Sciatic nerve (tissue), 2 donors: ENCODE data around the gene ITGB1BP2. TPM values are rescaled to one million over a fixed set of nuclear protein-coding genes. Genes with fewer than 3 reads are reported as not detected.
A peak's percentile ranks its signal among the peaks of the same experiment; 100 is the strongest.
"Not testable (repeated sequence)": the region's sequence is repeated elsewhere in the genome, so short reads cannot be mapped to it uniquely, and the experiment has no call there.

ENCODE experiments used
- ATAC-seq: fragments of 200-7000 bp; cut with Tn5 transposase; one replicate; pipeline ENCODE4 v1.9.1; 2020; ENCODE audit warnings: mild to moderate bottlenecking, moderate library complexity
- DNase-seq: peaks from one replicate; pipeline ENCODE4 v3.0.0-alpha.2; 2020; ENCODE audit warnings: low spot score
- intact Hi-C: fragments of 100-400 bp; cut with DNase I; formaldehyde crosslinking; loops from one replicate; pipeline ENCODE4 v1.14.2; 2022
- total RNA-seq: library from RNA; stranded (reverse); fragmentation: NEBNext Ultra II Directional; extraction: Animal tissue kit (Norgen Biotek cat#: 25700); gene quantifications from one replicate; pipeline ENCODE4 v1.2.1, GENCODE V29; 2021
- donor health status: DM: no; HTN: no; CAD: no.
- donor health status: DM: no; HTN: no; CAD: no.

The ITGB1BP2 gene
- total RNA-seq, 1 donor from 2014 or later, result 1.8 TPM

GRCh38 chrX:71298119-71298518, 3.4 kb upstream of the ITGB1BP2 start:
- ATAC-seq (peak; percentile 63), DNase-seq (no peak)
- intact Hi-C loops, result no loop called here

DNA sequence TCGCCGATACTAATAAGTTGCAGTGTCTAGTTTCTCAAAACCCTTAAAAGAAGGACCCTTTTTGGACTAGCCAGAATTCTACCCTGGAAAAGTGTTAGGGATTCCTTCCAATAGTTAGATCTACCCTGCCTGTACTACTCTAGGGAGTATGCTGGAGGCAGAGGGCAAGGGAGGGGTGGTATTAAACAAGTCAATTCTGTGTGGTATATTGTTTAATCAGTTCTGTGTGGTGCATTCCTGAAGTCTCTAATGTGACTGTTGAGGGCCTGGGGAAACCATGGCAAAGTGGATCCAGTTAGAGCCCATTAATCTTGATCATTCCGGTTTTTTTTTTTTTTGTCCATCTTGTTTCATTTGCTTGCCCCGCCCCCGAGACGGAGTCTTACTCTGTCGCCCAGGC, 1.5 kb upstream of the ITGB1BP2 start:
- intact Hi-C loops, DNase-seq, ATAC-seq: not testable (repeated sequence)

- ATAC-seq, DNase-seq, intact Hi-C loops: not testable (repeated sequence)
Observed at GRCh38 chrX:71300495-71300894, 1.1 kb upstream of the ITGB1BP2 start.

- no peak for ATAC-seq
- intact Hi-C loops, result no loop called here
Observed at GRCh38 chrX:71302461-71303213, 1.1 kb downstream of the ITGB1BP2 start.

DNA sequence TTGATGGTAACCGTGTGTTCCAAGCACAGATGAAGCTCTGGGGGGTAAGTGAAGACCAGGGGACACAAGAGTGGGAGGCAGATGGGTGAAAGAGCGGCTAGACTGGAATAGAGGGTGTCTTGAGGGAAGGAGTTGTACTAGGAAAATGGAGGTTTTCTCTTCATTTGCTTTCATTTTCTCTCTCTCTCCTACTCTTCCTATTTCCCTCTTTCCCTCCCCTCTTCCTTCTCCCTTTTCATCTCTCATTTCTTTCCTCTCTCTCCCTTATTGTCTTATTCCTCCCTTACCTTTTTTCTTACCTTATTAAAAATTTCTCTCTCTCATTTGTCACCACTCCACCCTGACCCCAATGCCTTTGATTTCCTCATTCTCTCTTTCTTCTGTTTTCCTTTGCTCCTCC, 3.0 kb downstream of the ITGB1BP2 start:
- DNase-seq (no peak), ATAC-seq (no peak)
- intact Hi-C loops, result no loop called here

More at GRCh38 chrX:71302461-71303213, 1.1 kb downstream of the ITGB1BP2 start:
- no peak for DNase-seq

DNA sequence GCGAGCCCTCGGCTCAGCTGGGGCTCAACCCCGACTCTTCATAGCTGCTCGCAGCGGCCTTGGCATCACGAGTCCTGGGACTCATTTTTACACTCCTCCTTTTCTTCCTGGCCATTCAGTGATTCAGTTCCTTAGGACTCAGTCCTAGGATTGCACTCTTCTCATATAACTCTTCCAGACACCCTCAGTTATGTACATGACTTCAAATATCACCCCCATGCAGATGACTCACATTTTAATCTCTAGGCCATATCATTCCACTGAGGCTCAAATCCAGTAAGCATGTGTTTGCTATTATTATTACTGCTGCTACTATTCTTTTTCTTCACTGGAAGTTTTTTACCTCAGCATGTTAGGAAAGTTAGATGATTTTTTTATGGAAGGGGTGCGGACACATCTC, 14.4 kb downstream of the ITGB1BP2 start:
- DNase-seq (no peak), ATAC-seq (no peak)
- intact Hi-C loops, result no loop called here

GRCh38 chrX:71316959-71317358, 15.4 kb downstream of the ITGB1BP2 start:
- intact Hi-C loops, DNase-seq, ATAC-seq: not testable (repeated sequence)

DNA sequence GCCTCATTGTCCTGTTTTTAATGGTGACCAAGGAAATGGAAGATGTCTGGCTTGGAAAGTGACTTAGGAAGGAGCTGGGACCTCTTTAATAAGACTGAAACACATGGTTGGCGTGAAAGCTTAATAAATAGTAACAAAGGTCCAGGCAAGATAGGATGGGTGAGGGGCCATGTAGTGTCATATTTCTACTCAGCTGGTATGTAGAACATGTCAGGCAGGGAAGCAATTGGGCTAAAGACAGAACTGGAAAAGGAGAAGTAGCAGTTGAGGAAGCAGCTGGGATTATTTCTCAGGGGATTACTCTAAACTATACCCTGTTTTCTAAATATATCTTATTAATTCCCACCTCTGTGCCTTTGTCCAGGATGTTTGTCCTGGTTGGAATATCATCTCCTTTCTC, 18.6 kb downstream of the ITGB1BP2 start:
- intact Hi-C loops, result no loop called here
- ATAC-seq (no peak), DNase-seq (no peak)

- ATAC-seq (no peak), DNase-seq (no peak)
Observed at GRCh38 chrX:71321731-71322130, 20.2 kb downstream of the ITGB1BP2 start.

DNA sequence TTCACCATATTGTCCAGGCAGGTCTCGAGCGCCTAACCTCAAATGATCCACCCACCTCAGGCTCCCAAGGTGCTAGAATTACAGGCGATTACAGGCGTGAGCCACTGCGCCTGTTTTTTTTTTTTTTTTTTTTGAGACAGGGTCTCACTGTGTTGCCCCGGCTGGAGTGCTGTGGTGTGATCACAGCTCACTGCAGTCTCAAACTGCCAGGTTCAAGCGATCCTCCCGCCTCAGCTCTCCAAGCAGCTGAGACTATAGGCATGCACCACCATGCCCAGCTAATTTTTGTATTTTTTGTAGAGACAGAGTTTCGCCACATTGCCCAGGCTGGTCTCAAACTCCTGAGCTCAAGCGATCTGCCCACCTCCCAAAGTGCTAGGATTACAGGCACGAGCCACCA, 22.9 kb downstream of the ITGB1BP2 start:
- ATAC-seq, intact Hi-C loops, DNase-seq: not testable (repeated sequence)

More at GRCh38 chrX:71321731-71322130, 20.2 kb downstream of the ITGB1BP2 start:
- intact Hi-C loops, result no loop called here

DNA sequence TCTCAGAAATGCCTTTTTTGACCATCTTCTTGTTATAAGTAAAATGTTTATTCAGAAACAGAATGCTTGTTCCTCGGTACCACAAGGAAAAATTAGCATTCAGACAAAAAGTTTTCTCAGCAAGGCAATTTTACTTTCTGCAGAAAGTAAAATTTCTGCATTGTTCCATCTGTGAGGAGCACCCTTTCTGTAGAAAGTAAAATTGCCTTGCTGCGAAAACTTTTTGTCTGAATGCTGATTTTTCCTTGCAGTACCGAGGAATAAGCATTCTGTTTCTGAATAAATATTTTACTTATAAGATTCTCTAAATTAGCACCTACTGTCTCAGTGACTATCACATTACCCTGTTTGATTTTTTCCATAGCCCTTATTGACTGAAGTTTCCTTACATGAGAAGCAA, 24.8 kb downstream of the ITGB1BP2 start:
- DNase-seq (no peak), ATAC-seq (no peak)
- intact Hi-C loops, result no loop called here

DNA sequence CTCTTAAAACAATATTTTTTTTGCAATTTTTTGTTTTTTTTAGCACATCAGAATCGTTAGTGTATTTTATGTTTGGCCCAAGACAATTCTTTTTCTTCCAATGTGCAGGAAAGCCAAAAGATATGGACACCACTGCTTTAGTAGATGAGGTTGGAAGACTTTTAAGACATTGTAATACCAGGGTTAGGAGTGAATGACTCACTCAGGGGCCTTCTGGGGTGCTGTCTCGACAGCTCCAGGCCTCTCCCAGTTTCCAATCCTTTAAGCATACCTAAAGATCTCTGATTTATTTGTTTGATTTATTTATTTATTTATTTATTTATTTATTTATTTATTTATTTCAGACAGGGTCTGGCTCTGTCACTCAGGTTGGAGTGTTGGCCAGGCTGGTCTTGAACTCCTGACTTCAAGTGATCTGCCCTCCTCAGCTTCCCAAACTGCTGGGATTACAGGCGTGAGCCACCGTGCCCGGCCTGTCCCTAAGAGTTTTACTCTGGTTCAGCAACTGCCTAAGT, 47.7 kb downstream of the ITGB1BP2 start:
- not testable (repeated sequence) for ATAC-seq, DNase-seq

DNA sequence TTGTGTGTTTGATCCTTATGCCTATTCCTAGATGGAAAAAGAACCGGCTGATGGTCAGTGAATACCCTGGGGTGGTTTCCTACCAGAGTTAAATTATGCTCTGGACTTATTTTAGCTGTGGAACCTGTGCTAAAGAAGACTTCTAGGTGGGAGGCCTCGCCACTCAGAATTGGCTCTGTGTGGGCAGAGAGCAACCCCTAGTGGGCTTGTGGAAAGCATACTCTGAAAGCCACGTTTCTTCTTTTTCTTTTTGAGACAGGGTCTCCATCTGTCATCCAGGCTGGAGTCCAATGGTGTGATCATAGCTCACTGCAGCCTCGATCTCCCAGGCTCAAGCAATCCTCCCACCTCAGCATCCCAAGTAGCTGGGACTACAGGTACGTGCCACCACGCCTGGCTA, 48.3 kb downstream of the ITGB1BP2 start:
- intact Hi-C loops, ATAC-seq, DNase-seq: not testable (repeated sequence)

More for the DNA sequence above, 47.7 kb downstream of the ITGB1BP2 start:
- intact Hi-C loops, result not testable (repeated sequence)

DNA sequence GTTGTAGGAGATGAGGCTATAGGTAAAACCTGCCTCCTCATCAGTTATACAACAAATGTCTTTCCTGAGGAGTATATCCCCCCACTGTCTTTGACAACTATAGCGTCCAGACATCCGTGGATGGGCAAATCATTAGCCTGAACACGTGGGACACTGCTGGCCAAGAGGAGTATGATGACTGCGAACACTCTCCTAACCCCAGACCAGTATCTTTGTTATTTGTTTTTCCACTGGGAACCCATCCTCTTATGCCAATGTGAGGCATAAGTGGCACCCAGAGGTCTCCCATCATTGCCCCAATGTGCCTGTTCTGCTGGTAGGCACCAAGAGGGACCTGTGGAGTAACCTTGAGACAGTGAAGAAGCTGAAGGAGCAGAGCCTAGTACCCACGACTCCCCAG, 50.9 kb downstream of the ITGB1BP2 start:
- intact Hi-C loops, DNase-seq, ATAC-seq: not testable (repeated sequence)

Other genes with a start within 250 kb of the ITGB1BP2 start
- 65.6 TPM for gene SNX12, start 233.4 kb upstream of the ITGB1BP2 start, total RNA-seq
- 61.6 TPM for gene FOXO4, start 205.9 kb upstream of the ITGB1BP2 start, total RNA-seq
- gene CXorf65, start 195.0 kb upstream of the ITGB1BP2 start, total RNA-seq, result not detected
- gene IL2RG, start 190.2 kb upstream of the ITGB1BP2 start, total RNA-seq, result 9.9 TPM
- gene MED12, start 183.2 kb upstream of the ITGB1BP2 start, total RNA-seq, result 65.1 TPM
- 20.6 TPM for gene NLGN3, start 156.9 kb upstream of the ITGB1BP2 start, total RNA-seq
- gene GJB1, start 78.5 kb upstream of the ITGB1BP2 start, total RNA-seq, result 17.5 TPM
- 28.8 TPM for gene ZMYM3, start 47.6 kb upstream of the ITGB1BP2 start, total RNA-seq
- 187 TPM for gene NONO, start 18.1 kb upstream of the ITGB1BP2 start, total RNA-seq
- gene TAF1, start 64.6 kb downstream of the ITGB1BP2 start, total RNA-seq, result 57.4 TPM
- 218 TPM for gene OGT, start 231.4 kb downstream of the ITGB1BP2 start, total RNA-seq